K562 (cell line): ENCODE data around the gene RSRC1. TPM values are rescaled to one million over a fixed set of nuclear protein-coding genes. Genes with fewer than 3 reads are reported as not detected.
A peak's percentile ranks its signal among the peaks of the same experiment; 100 is the strongest.

ENCODE experiments used
- ATAC-seq: fragments of 200-7000 bp; cut with Tn5 transposase; 3 replicates; pipeline ENCODE4 v1.9.1; 2020; ENCODE audit warnings: moderate library complexity
- BruUV-seq: library from RNA; stranded (reverse); fragments of 400-500 nt; replicated peaks from 2 replicates; lab custom pipeline; 2021; lab: Mats Ljungman, UMichigan
- CTCF ChIA-PET: fragments of 300-600 bp; formaldehyde crosslinking; extraction: SDS; loops from one replicate; lab custom pipeline; 2021; ENCODE audit warnings: low intra/inter-chr PET ratio; lab: Yijun Ruan, JAX
- POLR2A ChIA-PET: fragments of 300-600, 350-650 bp; sonication (Branson Sonifier 250); formaldehyde crosslinking; extraction: SDS; loops from one replicate; lab custom pipeline; 2021; ENCODE audit warnings: antibody characterized with exemption, inconsistent platforms; lab: Yijun Ruan, JAX
- DNase-seq, 4 experiments: peaks; one replicate each; pipeline versions ENCODE4 v3.0.0 to v3.0.0-alpha.2; 2011 to 2018; ENCODE audit warnings: low spot score in 3 of 4, mixed read lengths in 3 of 4; ENCODE audit errors: extremely low read depth in 1 of 4
- FAIRE-seq: peaks from 2 replicates; lab custom pipeline; 2011; peaks lifted over from hg19 to GRCh38; lab: Jason Lieb, UNC
- H2AFZ ChIP-seq: 2 replicates; pipeline ENCODE4 v1.6.0; 2011; ENCODE audit warnings: low read depth, low read length, control low read depth, inconsistent platforms
- H3K27ac ChIP-seq: fragments of 200-600 bp; 3 replicates; pipeline ENCODE4 v1.8.0; 2011; ENCODE audit warnings: low read depth, mild to moderate bottlenecking, control low read depth, inconsistent platforms, low read length, moderate library complexity, mixed read lengths; ENCODE audit errors: extremely low read depth
- H3K27me3 ChIP-seq, 2 experiments: fragments of 300-600 bp in 1 of 2; 2 replicates in 1 of 2; 3 replicates in 1 of 2; pipeline versions ENCODE4 v1.6.0 to v1.8.0; 2011; ENCODE audit warnings: inconsistent platforms in 2 of 2, low read length in 2 of 2, mild to moderate bottlenecking in 1 of 2, mixed read lengths in 1 of 2, moderate library complexity in 1 of 2; ENCODE audit not compliant: control insufficient read depth in 2 of 2, insufficient read depth in 2 of 2
- H3K36me3 ChIP-seq: fragments of 300-600 bp; 3 replicates; pipeline ENCODE4 v1.8.0; 2011; ENCODE audit warnings: mild to moderate bottlenecking, low read length, inconsistent platforms; ENCODE audit not compliant: control insufficient read depth, insufficient read depth
- H3K4me1 ChIP-seq, 2 experiments: fragments of 200-600 bp in 1 of 2; replicated peaks in 1 of 2; 2 replicates in 1 of 2; 3 replicates in 1 of 2; pipeline versions ENCODE4 v1.5.1 to v1.8.0; 2011; ENCODE audit warnings: inconsistent platforms in 2 of 2, low read length in 2 of 2, mild to moderate bottlenecking in 1 of 2, mixed read lengths in 1 of 2, moderate library complexity in 1 of 2; ENCODE audit not compliant: control insufficient read depth in 2 of 2, insufficient read depth in 2 of 2
- H3K4me2 ChIP-seq: 2 replicates; pipeline ENCODE4 v1.6.1; 2011; ENCODE audit warnings: low read length, control low read depth, inconsistent platforms, mixed read lengths; ENCODE audit not compliant: insufficient read depth
- H3K4me3 ChIP-seq: fragments of 200-600 bp; sonication (generic), shearing (Covaris generic); 2 replicates; pipeline ENCODE4 v1.5.1; 2016; ENCODE audit warnings: control low read depth, inconsistent platforms
- H3K79me2 ChIP-seq: fragments of 200-600 bp; 3 replicates; pipeline ENCODE4 v1.8.0; 2011; ENCODE audit warnings: low read length, inconsistent platforms; ENCODE audit not compliant: control insufficient read depth, insufficient read depth
- H3K9ac ChIP-seq, 2 experiments: 2 replicates each; pipeline versions ENCODE4 v1.6.0 to v1.6.1; 2011; ENCODE audit warnings: low read depth in 2 of 2, low read length in 2 of 2, control low read depth in 1 of 2, inconsistent platforms in 1 of 2, mild to moderate bottlenecking in 1 of 2, mixed read lengths in 1 of 2; ENCODE audit not compliant: insufficient read depth in 1 of 2
- H3K9me1 ChIP-seq: one replicate; pipeline ENCODE4 v1.6.0; 2011; ENCODE audit warnings: inconsistent platforms, mild to moderate bottlenecking, low read length, moderate library complexity; ENCODE audit not compliant: control insufficient read depth, insufficient read depth
- H3K9me3 ChIP-seq: replicated peaks from 2 replicates; pipeline ENCODE4 v1.5.1; 2011; ENCODE audit warnings: low read depth, low read length, inconsistent platforms; ENCODE audit not compliant: control insufficient read depth, insufficient read depth
- H4K20me1 ChIP-seq: replicated peaks from 2 replicates; pipeline ENCODE4 v1.6.1; 2011; ENCODE audit warnings: low read length, inconsistent platforms, mixed read lengths; ENCODE audit not compliant: control insufficient read depth, insufficient read depth
- CAMTA2 ChIP-seq: fragments of 250-450 bp; sonication (Bioruptor Pico); conservative IDR thresholded peaks from 2 replicates; pipeline ENCODE4 v1.5.1; 2022
- DLX4 ChIP-seq: fragments of 250-450 bp; sonication (Bioruptor Pico); IDR thresholded peaks from 2 replicates; pipeline ENCODE4 v1.6.1; 2021; ENCODE audit warnings: mild to moderate bottlenecking
- EZH2 ChIP-seq: IDR thresholded peaks from 2 replicates; pipeline ENCODE4 v1.6.1; 2012; ENCODE audit warnings: low read depth, mild to moderate bottlenecking, inconsistent platforms, low read length, borderline replicate concordance
- FOXM1 ChIP-seq, 2 experiments: fragments of 450-650 bp in 1 of 2; sonication (generic) in 1 of 2; formaldehyde crosslinking in 1 of 2; IDR thresholded peaks; 2 replicates each; pipeline versions ENCODE4 v1.6.1 to v1.9.0; 2017 to 2022; ENCODE audit warnings: low read depth in 2 of 2, mild to moderate bottlenecking in 2 of 2, missing genetic modification reagents in 1 of 2, moderate library complexity in 1 of 2
- GABPB1 ChIP-seq: sonication (generic); formaldehyde crosslinking; IDR thresholded peaks from 2 replicates; pipeline ENCODE4 v1.8.0; 2022; ENCODE audit warnings: mild to moderate bottlenecking, missing genetic modification reagents
- ID3 ChIP-seq, 2 experiments: fragments of 250-450 bp in 1 of 2; fragments of 450-650 bp in 1 of 2; sonication (Bioruptor Pico) in 1 of 2; IDR thresholded peaks; 2 replicates each; pipeline versions ENCODE4 v1.6.1 to v1.8.0; 2016 to 2021; ENCODE audit warnings: mild to moderate bottlenecking in 2 of 2, moderate library complexity in 2 of 2, missing compliant biosample characterization in 1 of 2, missing genetic modification characterization in 1 of 2
- NCOR1 ChIP-seq: fragments of 450-650 bp; IDR thresholded peaks from 2 replicates; pipeline ENCODE4 v1.6.1; 2016; ENCODE audit warnings: mild to moderate bottlenecking, moderate library complexity
- PHF8 ChIP-seq: fragments of 200-600 bp; sonication (generic); IDR thresholded peaks from 2 replicates; pipeline ENCODE4 v1.6.1; 2012; ENCODE audit warnings: mixed run types, mild to moderate bottlenecking, inconsistent platforms, low read length, moderate library complexity, borderline replicate concordance
- POLR2AphosphoS5 ChIP-seq: IDR thresholded peaks from 2 replicates; pipeline ENCODE4 v1.6.1; 2011; ENCODE audit warnings: mild to moderate bottlenecking, low read depth, low read length, moderate library complexity; ENCODE audit not compliant: control insufficient read depth, insufficient read depth
- SMARCE1 ChIP-seq: fragments of 450-650 bp; IDR thresholded peaks from 2 replicates; pipeline ENCODE4 v1.7.1; 2016; ENCODE audit warnings: mild to moderate bottlenecking
- ZNF140 ChIP-seq: fragments of 250-450 bp; sonication (Bioruptor Pico); IDR thresholded peaks from 2 replicates; pipeline ENCODE4 v1.8.0; 2021; ENCODE audit warnings: moderate library complexity, mild to moderate bottlenecking, inconsistent platforms
- ZNF146 ChIP-seq: IDR thresholded peaks from one replicate; pipeline ENCODE4 v1.6.1; 2018; ENCODE audit warnings: missing compliant biosample characterization; ENCODE audit not compliant: unreplicated experiment
- ZNF239 ChIP-seq: fragments of 250-450 bp; sonication (Bioruptor Pico); IDR thresholded peaks from 2 replicates; pipeline ENCODE4 v1.4.0; 2020; ENCODE audit warnings: mild to moderate bottlenecking
- ZNF282 ChIP-seq: sonication (generic); formaldehyde crosslinking; IDR thresholded peaks from 2 replicates; pipeline ENCODE4 v1.8.1; 2023; ENCODE audit warnings: missing genetic modification reagents
- ZNF384 ChIP-seq: IDR thresholded peaks from 2 replicates; pipeline ENCODE4 v1.6.1; 2012; ENCODE audit warnings: low read depth, low read length, improper control_type of control experiment
- ZNF699 ChIP-seq: fragments of 250-450 bp; sonication (Bioruptor Pico); IDR thresholded peaks from 2 replicates; pipeline ENCODE4 v1.8.0; 2021; ENCODE audit warnings: mild to moderate bottlenecking, moderate library complexity; ENCODE audit not compliant: insufficient replicate concordance
- WGBS: fragments of 100-300 bp; shearing (Covaris generic); methylation state at CpG from one replicate; pipeline ENCODE4 v1.1.6; 2016; ENCODE audit warnings: low coverage, mixed read lengths; ENCODE audit not compliant: insufficient coverage; ENCODE audit errors: missing lambda C conversion rate; 5-methylcytosine and 5-hydroxymethylcytosine counted together
- in situ Hi-C: fragments of 300-500 bp; cut with MboI; formaldehyde crosslinking; loops from 4 replicates; pipeline ENCODE4 v1.15.0; 2018; ENCODE audit warnings: inconsistent platforms, mixed read lengths
- intact Hi-C: fragments of 100-400 bp; cut with micrococcal nuclease; formaldehyde crosslinking; loops from 2 replicates; pipeline ENCODE4 v1.14.2; 2022
- polyA plus RNA-seq, 8 experiments: library from polyadenylated mRNA; depleted of rRNA in 4 of 8; stranded (reverse) in 5 of 8; unstranded in 3 of 8; fragments of >200 nt; fragmentation: Nextera tagmentation in 2 of 8; fragmentation: Illumina TruSeq in 1 of 8; extraction: Ambion mirVana in 2 of 8; extraction: Trizol in 1 of 8; gene quantifications; 2 replicates each; pipeline versions ENCODE4 v1.2.1 to v1.2.3, GENCODE V29; 2011 to 2014; ENCODE audit warnings: inconsistent platforms in 1 of 8, missing spikeins in 1 of 8
- total RNA-seq, 7 experiments: library from RNA; depleted of rRNA in 6 of 7; stranded (reverse); fragments of >200 nt in 6 of 7; fragmentation: Illumina TruSeq in 2 of 7; extraction: Trizol in 2 of 7; gene quantifications; 2 replicates each; pipeline versions ENCODE4 v1.2.1 to v1.2.3, GENCODE V29; 2011 to 2021; ENCODE audit warnings: low replicate concordance in 1 of 7

The RSRC1 gene
- total and polyA plus RNA-seq, 9 of the 15 experiments (the other 6 are each of a cell fraction or from before 2014, with no cell fraction given): 19.3 to 128 (median 75.5) TPM

GRCh38 chr3:158456114-158456513, 346.2 kb downstream of the RSRC1 start:
- WGBS: 67% methylated on average over 2 of the region's 3 CpGs
- POLR2A ChIA-PET: no interaction called here
- Histone ChIP-seq H3K9me1 (no peaks in the 10 kb centered on the region), H3K4me3 (no peak overlapping the region), H3K9me3 (no peaks in the 10 kb centered on the region), H3K4me1 (no peaks in the 10 kb centered on the region)
- in situ Hi-C loops: no loop called here
- BruUV-seq: no TSS peak
- TF ChIP-seq ZNF146 (CRISPR knock-in tag): no peak
- no peak for TF ChIP-seq GABPB1 (CRISPR knock-in tag)
- TF ChIP-seq ZNF384: peak; percentile 13; the same call in 1 of the 2 replicates
- TF ChIP-seq, all 486 proteins: peak for 1
- no peak overlapping the region for H3K9ac ChIP-seq
- CTCF ChIA-PET: no interaction called here
- H3K4me2 ChIP-seq: no peak overlapping the region
- no peak for FAIRE-seq
- ATAC-seq: no peak
- no peaks in the 10 kb centered on the region for H3K79me2 ChIP-seq
- no peak for DNase-seq
- no peaks in the 10 kb centered on the region for H3K27me3 ChIP-seq
- H4K20me1 ChIP-seq: no peaks in the 10 kb centered on the region
- no peak overlapping the region for H3K27ac ChIP-seq
- intact Hi-C loops: loop anchor here (10.0 kb wide), 1 partner anchor 339 kb away; no protein-coding TSS in a partner anchor
- H2AFZ ChIP-seq: no peak overlapping the region
- H3K36me3 ChIP-seq: no peaks in the 10 kb centered on the region

GRCh38 chr3:158458464-158458863, 348.6 kb downstream of the RSRC1 start:
- FAIRE-seq (no peak), ATAC-seq (no peak), DNase-seq (no peak)
- Histone ChIP-seq H3K4me2 (no peak overlapping the region), H3K27me3 (no peaks in the 10 kb centered on the region), H2AFZ (no peak overlapping the region), H3K9ac (no peak overlapping the region), H3K9me1 (no peaks in the 10 kb centered on the region), H3K4me1 (no peaks in the 10 kb centered on the region), H3K79me2 (no peaks in the 10 kb centered on the region), H3K36me3 (no peaks in the 10 kb centered on the region), H3K27ac (no peak overlapping the region), H4K20me1 (no peaks in the 10 kb centered on the region), H3K9me3 (no peaks in the 10 kb centered on the region), H3K4me3 (no peak overlapping the region)
- in situ Hi-C loops (no loop called here), intact Hi-C loops (loop anchor here (10.0 kb wide), 1 partner anchor 336 kb away; no protein-coding TSS in a partner anchor)
- TF ChIP-seq ZNF239 (CRISPR knock-in tag) (no peak), DLX4 (CRISPR knock-in tag) (no peak), POLR2AphosphoS5 (no peak), NCOR1 (no peak), ZNF140 (no peak), ZNF282 (CRISPR knock-in tag) (no peak), ZNF699 (CRISPR knock-in tag) (no peak), SMARCE1 (no peak), ID3 (CRISPR knock-in tag; IDR thresholded peaks at IDR 0.05) (no peak), ID3 (tag; IDR thresholded peaks at IDR 0.05) (no peak), CAMTA2 (no peak), EZH2 (no peak), PHF8 (no peak), FOXM1 (IDR thresholded peaks at IDR 0.05; ENCODE audit: low read depth) (no peak), FOXM1 (CRISPR knock-in tag; IDR thresholded peaks at IDR 0.05; ENCODE audit: low read depth) (no peak)
- WGBS: 44% methylated on average over 5 of the region's 5 CpGs
- ChIA-PET POLR2A (no interaction called here), CTCF (no interaction called here)
- no TSS peak for BruUV-seq
